Measurements from ENCODE around the gene SULT2A1.

Gene SULT2A1

DNA sequence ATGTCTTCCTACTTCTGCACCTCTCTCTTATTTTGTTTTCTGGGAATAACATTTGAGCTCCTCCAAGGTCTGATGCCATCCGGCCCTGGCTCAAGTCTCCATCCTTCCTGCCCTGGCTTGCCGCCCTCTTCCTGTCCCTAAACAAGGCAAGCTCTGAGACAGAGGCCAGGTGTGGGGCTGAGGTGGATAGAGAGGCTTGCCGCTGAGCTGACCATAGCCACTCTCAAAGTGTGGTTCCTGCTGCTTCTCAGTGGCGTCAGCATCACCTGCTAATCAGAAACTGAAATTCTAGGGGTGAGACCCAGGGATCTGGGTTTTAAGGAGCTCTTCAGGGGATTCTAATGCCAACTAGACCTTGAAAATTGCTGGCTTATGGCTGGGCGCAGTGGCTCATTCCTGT is 33.1 kb downstream of the SULT2A1 start:
- Histone ChIP-seq H2BK15ac (replicated peaks; ENCODE audit: low read depth) (no peak overlapping the region), H2BK5ac (ENCODE audit: low read length) (no peak overlapping the region)
- WGBS (ENCODE audit: extremely low coverage, insufficient coverage, low lambda C conversion rate), result no CpG with 5 or more reads among the region's 5 CpGs

DNA sequence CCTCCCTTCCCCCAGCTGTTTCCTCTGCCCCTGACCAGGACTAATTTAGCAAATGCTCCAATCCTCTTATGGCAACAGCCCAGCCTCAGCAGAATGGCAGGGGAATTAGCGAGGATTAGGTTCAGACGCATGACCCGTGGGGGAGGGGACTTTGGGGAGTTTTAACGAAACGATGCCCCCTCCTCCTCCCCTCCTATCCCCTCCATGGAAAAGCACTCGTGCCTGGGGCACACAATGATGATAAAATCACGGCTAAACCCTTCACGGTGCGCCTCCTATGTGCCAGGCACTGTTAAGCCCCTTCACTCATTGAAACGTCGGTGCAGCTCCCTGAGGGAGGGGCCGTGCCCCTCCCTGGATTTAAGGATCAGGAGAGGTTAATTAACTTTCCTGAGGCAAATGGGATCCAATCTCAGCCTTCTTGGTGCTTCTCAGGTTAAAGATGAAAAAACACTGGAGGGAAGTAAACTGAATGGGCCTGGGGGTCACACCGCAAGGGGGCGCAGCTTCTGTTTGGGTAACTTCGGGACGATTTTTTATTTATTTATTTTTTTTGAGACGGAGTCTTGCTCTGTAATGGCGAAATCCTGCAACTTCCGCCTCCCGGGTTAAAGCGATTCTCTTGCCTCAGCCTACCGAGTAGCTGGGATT is 37.2 kb downstream of the SULT2A1 start:
- Histone ChIP-seq H3K27ac (ENCODE audit: low read depth, low read length) (peak overlapping the region; percentile 49), H3K18ac (ENCODE audit: low read length) (no peak overlapping the region), H3K23ac (ENCODE audit: low read length) (no peak overlapping the region), H3K27me3 (ENCODE audit: insufficient read depth, low read length, poor library complexity) (no peaks in the 10 kb centered on the region), H3K79me2 (ENCODE audit: control insufficient read depth, insufficient read depth, low read length) (no peaks in the 10 kb centered on the region), H2BK5ac (ENCODE audit: low read length) (no peak overlapping the region), H3K36me3 (ENCODE audit: control insufficient read depth, insufficient read depth, low read length) (no peaks in the 10 kb centered on the region), H3K4me3 (ENCODE audit: low read length) (no peak overlapping the region), H4K8ac (ENCODE audit: low read depth, low read length) (no peak overlapping the region), H3K4me2 (ENCODE audit: low read length) (peak overlapping the region; percentile 17), H2BK15ac (replicated peaks; ENCODE audit: low read depth) (no peak overlapping the region), H3K4ac (ENCODE audit: low read depth, low read length) (no peak overlapping the region), H4K5ac (ENCODE audit: low read length) (no peak overlapping the region), H2AK5ac (ENCODE audit: low read length) (no peak overlapping the region), H2BK120ac (ENCODE audit: low read depth, low read length) (no peak overlapping the region), H3K9ac (ENCODE audit: low read length) (peak overlapping the region; percentile 20), H3K56ac (ENCODE audit: low read length) (peak overlapping the region; percentile 59), H3K4me1 (ENCODE audit: control insufficient read depth, low read depth, low read length) (no peaks in the 10 kb centered on the region), H3K79me1 (ENCODE audit: low read length) (no peaks in the 10 kb centered on the region)
- peak; percentile 90 for DNase-seq
- no CpG with 5 or more reads among the region's 22 CpGs for WGBS (ENCODE audit: extremely low coverage, insufficient coverage, low lambda C conversion rate)

More for the DNA sequence above, 33.1 kb downstream of the SULT2A1 start:
- Histone ChIP-seq H2BK120ac (ENCODE audit: low read depth, low read length) (no peak overlapping the region), H3K9ac (ENCODE audit: low read length) (no peak overlapping the region), H3K27ac (ENCODE audit: low read depth, low read length) (no peak overlapping the region), H3K4ac (ENCODE audit: low read depth, low read length) (no peak overlapping the region), H3K27me3 (ENCODE audit: insufficient read depth, low read length, poor library complexity) (no peaks in the 10 kb centered on the region), H3K79me1 (ENCODE audit: low read length) (no peaks in the 10 kb centered on the region), H3K56ac (ENCODE audit: low read length) (no peak overlapping the region), H3K36me3 (ENCODE audit: control insufficient read depth, insufficient read depth, low read length) (no peaks in the 10 kb centered on the region), H3K4me2 (ENCODE audit: low read length) (no peak overlapping the region), H2AK5ac (ENCODE audit: low read length) (no peak overlapping the region), H3K79me2 (ENCODE audit: control insufficient read depth, insufficient read depth, low read length) (no peaks in the 10 kb centered on the region), H4K5ac (ENCODE audit: low read length) (no peak overlapping the region), H3K4me3 (ENCODE audit: low read length) (no peak overlapping the region), H3K4me1 (ENCODE audit: control insufficient read depth, low read depth, low read length) (no peaks in the 10 kb centered on the region), H3K23ac (ENCODE audit: low read length) (no peak overlapping the region), H4K8ac (ENCODE audit: low read depth, low read length) (no peak overlapping the region), H3K18ac (ENCODE audit: low read length) (no peak overlapping the region)
- no peak for DNase-seq

DNA sequence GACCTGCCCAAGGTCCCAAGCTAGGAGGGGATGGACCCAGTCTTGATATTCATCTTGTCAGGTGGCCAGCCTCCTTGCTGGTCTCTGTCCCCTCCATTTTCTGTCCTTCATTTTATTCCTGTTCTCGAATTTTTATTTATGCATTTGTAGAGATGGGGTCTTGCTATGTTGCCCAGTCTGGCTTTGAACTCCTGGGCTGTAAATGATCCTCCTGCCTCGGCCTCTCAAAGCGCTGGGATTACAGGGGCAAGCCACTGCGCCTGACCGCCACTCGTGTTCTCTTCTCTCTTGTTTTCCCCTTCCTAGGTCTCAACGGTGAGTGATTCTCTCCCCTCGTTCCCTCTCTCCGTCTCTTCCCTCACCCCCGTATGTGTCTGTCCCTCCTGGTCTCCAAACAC is 37.7 kb downstream of the SULT2A1 start:
- H3K79me1 ChIP-seq (ENCODE audit: low read length), result no peaks in the 10 kb centered on the region
- H2BK5ac ChIP-seq (ENCODE audit: low read length), result no peak overlapping the region
- no peaks in the 10 kb centered on the region for H3K4me1 ChIP-seq (ENCODE audit: control insufficient read depth, low read depth, low read length)
- no peak overlapping the region for H3K23ac ChIP-seq (ENCODE audit: low read length)
- H2BK120ac ChIP-seq (ENCODE audit: low read depth, low read length), result no peak overlapping the region
- H3K4me2 ChIP-seq (ENCODE audit: low read length), result peak overlapping the region; percentile 17
- no peak for DNase-seq
- H4K8ac ChIP-seq (ENCODE audit: low read depth, low read length), result no peak overlapping the region
- H2BK15ac ChIP-seq (replicated peaks; ENCODE audit: low read depth), result no peak overlapping the region
- H3K9ac ChIP-seq (ENCODE audit: low read length), result peak overlapping the region; percentile 20
- no peak overlapping the region for H2AK5ac ChIP-seq (ENCODE audit: low read length)
- H3K79me2 ChIP-seq (ENCODE audit: control insufficient read depth, insufficient read depth, low read length), result no peaks in the 10 kb centered on the region
- H4K5ac ChIP-seq (ENCODE audit: low read length), result no peak overlapping the region
- H3K56ac ChIP-seq (ENCODE audit: low read length), result peak overlapping the region; percentile 59
- H3K4me3 ChIP-seq (ENCODE audit: low read length), result no peak overlapping the region
- H3K36me3 ChIP-seq (ENCODE audit: control insufficient read depth, insufficient read depth, low read length), result no peaks in the 10 kb centered on the region
- H3K4ac ChIP-seq (ENCODE audit: low read depth, low read length), result no peak overlapping the region
- WGBS (ENCODE audit: extremely low coverage, insufficient coverage, low lambda C conversion rate), result no CpG with 5 or more reads among the region's 10 CpGs
- H3K18ac ChIP-seq (ENCODE audit: low read length), result no peak overlapping the region
- H3K27me3 ChIP-seq (ENCODE audit: insufficient read depth, low read length, poor library complexity), result no peaks in the 10 kb centered on the region
- H3K27ac ChIP-seq (ENCODE audit: low read depth, low read length), result peak overlapping the region; percentile 13

DNA sequence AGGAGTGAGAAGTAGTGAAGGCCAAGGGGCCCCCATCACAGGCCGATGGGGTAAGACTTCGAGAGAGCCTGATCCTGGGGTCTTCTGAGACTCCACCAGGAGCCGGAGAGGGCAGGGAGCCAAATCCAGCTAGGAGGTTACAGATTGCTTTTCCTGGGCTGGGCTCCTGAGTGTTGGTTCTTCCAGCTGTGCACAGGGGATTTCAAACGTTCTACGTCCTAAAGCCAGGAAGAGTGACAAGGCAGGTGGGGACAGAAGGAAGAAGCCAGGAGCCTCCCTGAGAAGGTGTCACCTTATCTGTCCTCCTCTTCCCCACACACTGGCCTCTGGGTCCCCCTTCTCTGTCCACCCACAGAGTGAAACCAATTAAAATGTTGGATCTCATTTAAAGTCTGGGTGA is 43.2 kb downstream of the SULT2A1 start:
- H3K56ac ChIP-seq (ENCODE audit: low read length), result no peak overlapping the region
- no peak overlapping the region for H2AK5ac ChIP-seq (ENCODE audit: low read length)
- no peak overlapping the region for H3K4me3 ChIP-seq (ENCODE audit: low read length)
- no peaks in the 10 kb centered on the region for H3K36me3 ChIP-seq (ENCODE audit: control insufficient read depth, insufficient read depth, low read length)
- no CpG with 5 or more reads among the region's 5 CpGs for WGBS (ENCODE audit: extremely low coverage, insufficient coverage, low lambda C conversion rate)
- H3K27me3 ChIP-seq (ENCODE audit: insufficient read depth, low read length, poor library complexity), result no peaks in the 10 kb centered on the region
- H4K5ac ChIP-seq (ENCODE audit: low read length), result no peak overlapping the region
- no peak for DNase-seq
- H2BK5ac ChIP-seq (ENCODE audit: low read length), result no peak overlapping the region
- H3K79me1 ChIP-seq (ENCODE audit: low read length), result no peaks in the 10 kb centered on the region
- H4K8ac ChIP-seq (ENCODE audit: low read depth, low read length), result no peak overlapping the region
- no peak overlapping the region for H3K27ac ChIP-seq (ENCODE audit: low read depth, low read length)
- no peak overlapping the region for H2BK120ac ChIP-seq (ENCODE audit: low read depth, low read length)
- H3K4me2 ChIP-seq (ENCODE audit: low read length), result no peak overlapping the region
- H3K9ac ChIP-seq (ENCODE audit: low read length), result no peak overlapping the region
- H3K23ac ChIP-seq (ENCODE audit: low read length), result no peak overlapping the region
- no peak overlapping the region for H3K4ac ChIP-seq (ENCODE audit: low read depth, low read length)
- H3K79me2 ChIP-seq (ENCODE audit: control insufficient read depth, insufficient read depth, low read length), result no peaks in the 10 kb centered on the region
- H3K4me1 ChIP-seq (ENCODE audit: control insufficient read depth, low read depth, low read length), result peaks cover 2% of the 10 kb centered on the region
- H3K18ac ChIP-seq (ENCODE audit: low read length), result no peak overlapping the region
- no peak overlapping the region for H2BK15ac ChIP-seq (replicated peaks; ENCODE audit: low read depth)

DNA sequence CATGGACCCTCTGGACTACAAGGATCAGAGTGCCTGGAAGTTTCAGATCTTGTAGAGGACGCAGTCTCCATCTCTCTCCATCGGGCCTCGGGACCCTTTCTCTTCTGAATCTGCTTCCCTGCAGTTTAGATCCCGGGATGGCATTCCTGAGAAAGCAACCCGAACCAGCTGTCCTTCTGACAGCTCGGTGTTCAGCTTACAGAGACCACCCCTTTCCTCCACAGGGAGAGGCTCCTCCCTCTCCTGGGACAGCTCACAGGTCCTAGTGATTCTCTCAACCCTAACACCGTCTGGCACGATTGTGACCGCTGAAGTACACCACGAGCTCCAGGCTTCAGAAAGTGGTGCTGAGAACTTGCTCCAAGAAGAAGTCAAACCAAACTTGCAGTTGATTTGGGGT is 46.2 kb downstream of the SULT2A1 start:
- peak; percentile 78 for DNase-seq
- Histone ChIP-seq H3K56ac (ENCODE audit: low read length) (peak overlapping the region; percentile 34), H2BK5ac (ENCODE audit: low read length) (no peak overlapping the region), H3K36me3 (ENCODE audit: control insufficient read depth, insufficient read depth, low read length) (no peaks in the 10 kb centered on the region), H3K4me2 (ENCODE audit: low read length) (no peak overlapping the region), H3K23ac (ENCODE audit: low read length) (no peak overlapping the region), H3K79me2 (ENCODE audit: control insufficient read depth, insufficient read depth, low read length) (no peaks in the 10 kb centered on the region), H3K4me1 (ENCODE audit: control insufficient read depth, low read depth, low read length) (peaks cover 2% of the 10 kb centered on the region), H3K4ac (ENCODE audit: low read depth, low read length) (no peak overlapping the region), H2BK120ac (ENCODE audit: low read depth, low read length) (no peak overlapping the region), H3K27me3 (ENCODE audit: insufficient read depth, low read length, poor library complexity) (no peaks in the 10 kb centered on the region), H3K79me1 (ENCODE audit: low read length) (no peaks in the 10 kb centered on the region), H3K9ac (ENCODE audit: low read length) (no peak overlapping the region), H4K8ac (ENCODE audit: low read depth, low read length) (no peak overlapping the region), H2BK15ac (replicated peaks; ENCODE audit: low read depth) (no peak overlapping the region), H2AK5ac (ENCODE audit: low read length) (no peak overlapping the region), H3K18ac (ENCODE audit: low read length) (no peak overlapping the region), H4K5ac (ENCODE audit: low read length) (no peak overlapping the region), H3K27ac (ENCODE audit: low read depth, low read length) (no peak overlapping the region), H3K4me3 (ENCODE audit: low read length) (no peak overlapping the region)
- WGBS (ENCODE audit: extremely low coverage, insufficient coverage, low lambda C conversion rate), result no CpG with 5 or more reads among the region's 10 CpGs

DNA sequence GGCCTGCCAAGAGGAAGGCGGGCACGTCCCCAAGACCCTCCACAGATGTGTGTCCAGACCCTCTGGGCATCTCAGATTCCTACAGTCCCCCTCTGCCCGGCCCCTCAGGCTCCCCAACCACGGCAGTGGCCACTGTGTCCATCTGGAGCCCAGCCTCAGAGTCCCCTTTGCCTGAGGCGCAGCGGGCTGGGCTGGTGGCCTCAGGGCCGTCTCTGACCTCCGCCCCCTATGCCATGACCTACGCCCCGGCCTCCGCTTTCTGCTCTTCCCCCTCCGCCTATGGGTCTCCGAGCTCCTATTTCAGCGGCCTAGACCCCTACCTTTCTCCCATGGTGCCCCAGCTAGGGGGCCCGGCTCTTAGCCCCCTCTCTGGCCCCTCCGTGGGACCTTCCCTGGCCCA is 46.7 kb downstream of the SULT2A1 start:
- Histone ChIP-seq H3K4me2 (ENCODE audit: low read length) (no peak overlapping the region), H3K23ac (ENCODE audit: low read length) (no peak overlapping the region), H3K4me1 (ENCODE audit: control insufficient read depth, low read depth, low read length) (peaks cover 2% of the 10 kb centered on the region), H3K4ac (ENCODE audit: low read depth, low read length) (no peak overlapping the region), H3K27ac (ENCODE audit: low read depth, low read length) (no peak overlapping the region), H4K8ac (ENCODE audit: low read depth, low read length) (no peak overlapping the region), H3K18ac (ENCODE audit: low read length) (no peak overlapping the region), H2AK5ac (ENCODE audit: low read length) (no peak overlapping the region), H3K27me3 (ENCODE audit: insufficient read depth, low read length, poor library complexity) (no peaks in the 10 kb centered on the region), H3K9ac (ENCODE audit: low read length) (no peak overlapping the region), H3K56ac (ENCODE audit: low read length) (peak overlapping the region; percentile 34), H3K79me1 (ENCODE audit: low read length) (no peaks in the 10 kb centered on the region), H3K36me3 (ENCODE audit: control insufficient read depth, insufficient read depth, low read length) (no peaks in the 10 kb centered on the region), H3K4me3 (ENCODE audit: low read length) (no peak overlapping the region), H3K79me2 (ENCODE audit: control insufficient read depth, insufficient read depth, low read length) (no peaks in the 10 kb centered on the region), H2BK120ac (ENCODE audit: low read depth, low read length) (no peak overlapping the region), H2BK5ac (ENCODE audit: low read length) (no peak overlapping the region), H2BK15ac (replicated peaks; ENCODE audit: low read depth) (no peak overlapping the region), H4K5ac (ENCODE audit: low read length) (no peak overlapping the region)
- WGBS (ENCODE audit: extremely low coverage, insufficient coverage, low lambda C conversion rate), result no CpG with 5 or more reads among the region's 16 CpGs
- no peak for DNase-seq

Measured in mesendoderm (in vitro differentiated cells).